C4-2B (cell line): ENCODE measurements around the gene ALDH2.

Experiments used
- ZFX ChIP-seq: fragments of 450-650 bp; IDR thresholded peaks from 2 replicates; pipeline ENCODE4 v1.6.1; 2017
- TF ChIP-seq, protein P1 (sequence below): fragments of 450-650 bp; conservative IDR thresholded peaks from 2 replicates; pipeline ENCODE4 v1.5.1; 2017; ENCODE audit warnings: mild to moderate bottlenecking

DNA sequence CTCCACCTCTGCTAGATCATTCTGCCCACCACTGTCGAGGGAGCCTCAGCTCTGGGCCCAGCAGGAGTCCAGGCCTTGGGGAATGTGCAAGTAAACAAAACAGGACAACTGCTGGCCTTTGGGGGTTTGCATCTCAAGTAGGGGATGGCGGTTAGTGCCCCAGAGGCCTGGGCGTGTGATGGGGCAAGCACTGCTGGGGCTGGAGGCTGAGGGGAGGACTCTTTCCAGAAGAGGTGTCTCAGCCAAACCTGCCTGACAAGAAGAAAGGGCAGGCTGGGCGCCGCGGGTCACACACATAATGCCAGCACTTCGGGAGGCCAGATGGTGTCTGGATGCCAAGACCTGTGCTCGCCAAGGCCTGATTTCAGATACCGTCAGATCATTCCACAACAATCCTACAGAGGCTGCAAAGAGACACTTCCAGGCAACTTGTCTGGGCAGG is 8.6 kb upstream of the ALDH2 start:
- TF ChIP-seq, protein P1, sequence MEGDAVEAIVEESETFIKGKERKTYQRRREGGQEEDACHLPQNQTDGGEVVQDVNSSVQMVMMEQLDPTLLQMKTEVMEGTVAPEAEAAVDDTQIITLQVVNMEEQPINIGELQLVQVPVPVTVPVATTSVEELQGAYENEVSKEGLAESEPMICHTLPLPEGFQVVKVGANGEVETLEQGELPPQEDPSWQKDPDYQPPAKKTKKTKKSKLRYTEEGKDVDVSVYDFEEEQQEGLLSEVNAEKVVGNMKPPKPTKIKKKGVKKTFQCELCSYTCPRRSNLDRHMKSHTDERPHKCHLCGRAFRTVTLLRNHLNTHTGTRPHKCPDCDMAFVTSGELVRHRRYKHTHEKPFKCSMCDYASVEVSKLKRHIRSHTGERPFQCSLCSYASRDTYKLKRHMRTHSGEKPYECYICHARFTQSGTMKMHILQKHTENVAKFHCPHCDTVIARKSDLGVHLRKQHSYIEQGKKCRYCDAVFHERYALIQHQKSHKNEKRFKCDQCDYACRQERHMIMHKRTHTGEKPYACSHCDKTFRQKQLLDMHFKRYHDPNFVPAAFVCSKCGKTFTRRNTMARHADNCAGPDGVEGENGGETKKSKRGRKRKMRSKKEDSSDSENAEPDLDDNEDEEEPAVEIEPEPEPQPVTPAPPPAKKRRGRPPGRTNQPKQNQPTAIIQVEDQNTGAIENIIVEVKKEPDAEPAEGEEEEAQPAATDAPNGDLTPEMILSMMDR: no peak
- TF ChIP-seq ZFX: 0 out of 2 replicates have a peak, but pooled peaks have one; percentile 16
